Measurements from ENCODE around the gene HNRNPA3. TPM values are rescaled to one million over a fixed set of nuclear protein-coding genes. Genes with fewer than 3 reads are reported as not detected.

HNRNPA3 gene
- total RNA-seq, 1 experiment from 2014 or later, result 328 TPM

- TF ChIP-seq CTCF (IDR thresholded peaks at IDR 0.05 in 2 of 3, conservative IDR thresholded peaks at IDR 0.05 in 1 of 3; ENCODE audit: borderline replicate concordance in 1 of 3, insufficient read depth in 1 of 3, low read depth in 2 of 3, low read length in 2 of 3) (no peak), TCF7L2 (IDR thresholded peaks at IDR 0.05; ENCODE audit: borderline replicate concordance, extremely low read depth, insufficient read depth, insufficient read length) (no peak), EZH2phosphoT487 (IDR thresholded peaks at IDR 0.05; ENCODE audit: borderline replicate concordance) (no peak), ELF1 (IDR thresholded peaks at IDR 0.05; ENCODE audit: borderline replicate concordance, low read depth) (no peak), JUND (IDR thresholded peaks at IDR 0.05) (no peak)
These were observed 59.5 kb downstream of the HNRNPA3 start (continued) for GRCh38 chr2:177271981-177272666.

- no peak overlapping the region for H3K4me3 ChIP-seq (replicated peaks in 1 of 2; ENCODE audit: low read depth in 1 of 2, low read length in 2 of 2)
- H3K9ac ChIP-seq (ENCODE audit: low read length), result no peak overlapping the region
- intact Hi-C loops (cut with micrococcal nuclease), result no loop called here
- ChIA-PET POLR2A (no interaction called here), CTCF (interaction anchor here (1.2 kb wide), 1 partner anchor 108 kb away, joined by 3 read pairs; no protein-coding TSS in a partner anchor), RAD21 (ENCODE audit: low non-redundant PET in 1 of 2, low total read pairs in 2 of 2, uncharacterized antibody in 2 of 2, unreplicated experiment in 2 of 2) (no interaction called here)
- no peaks in the 10 kb centered on the region for H4K20me1 ChIP-seq (ENCODE audit: insufficient read depth)
- no peaks in the 10 kb centered on the region for H3K4me1 ChIP-seq (ENCODE audit: control insufficient read depth in 1 of 2, insufficient read depth in 2 of 2, low read length in 2 of 2)
- no peaks in the 10 kb centered on the region for H3K9me3 ChIP-seq (ENCODE audit: control insufficient read depth in 1 of 2, insufficient read depth in 1 of 2, low read depth in 1 of 2, low read length in 2 of 2)
- H3K36me3 ChIP-seq (ENCODE audit: control insufficient read depth in 1 of 2, insufficient read depth in 2 of 2, low read length in 2 of 2), result no peaks in the 10 kb centered on the region
- H3K4me2 ChIP-seq (ENCODE audit: low read length), result no peak overlapping the region
- H2AFZ ChIP-seq (ENCODE audit: low read depth, low read length, poor library complexity, severe bottlenecking), result no peak overlapping the region
- H3K9me2 ChIP-seq (ENCODE audit: insufficient read depth), result no peaks in the 10 kb centered on the region
- H3K79me2 ChIP-seq (ENCODE audit: insufficient read depth, low read length), result no peaks in the 10 kb centered on the region
- H3K27ac ChIP-seq (ENCODE audit: low read depth, low read length), result no peak overlapping the region
- no TSS peak for BruUV-seq (replicated peaks)
- TF ChIP-seq ZNF274 (IDR thresholded peaks at IDR 0.05; ENCODE audit: low read depth, low read length) (no peak), SIN3A (IDR thresholded peaks at IDR 0.05; ENCODE audit: low read depth) (no peak), CEBPB (IDR thresholded peaks at IDR 0.05; ENCODE audit: low read depth) (no peak)
- ATAC-seq (no peak), DNase-seq (ENCODE audit: low read depth, low spot score) (no peak)
- H3K27me3 ChIP-seq (ENCODE audit: insufficient read depth, low read length), result no peaks in the 10 kb centered on the region
These were observed 60.2 kb downstream of the HNRNPA3 start for GRCh38 chr2:177272765-177273164.
